Panc1 (cell line): Measurements from ENCODE around the gene APMAP.

ENCODE experiments used
- POLR2AphosphoS5 ChIP-seq: IDR thresholded peaks from 2 replicates; pipeline ENCODE4 v1.6.1; 2012; ENCODE audit warnings: mild to moderate bottlenecking, low read depth, low read length, moderate library complexity
- SIN3A ChIP-seq: IDR thresholded peaks from 2 replicates; pipeline ENCODE4 v1.6.1; 2012; ENCODE audit warnings: low read depth, mild to moderate bottlenecking, low read length, moderate library complexity, borderline replicate concordance; ENCODE audit not compliant: insufficient read depth
- TCF7L2 ChIP-seq: IDR thresholded peaks from 2 replicates; pipeline ENCODE4 v1.6.1; 2011; ENCODE audit warnings: mild to moderate bottlenecking, low read depth, low read length, inconsistent platforms
- TF ChIP-seq, protein P1 (sequence below): fragments of 450-650 bp; IDR thresholded peaks from 2 replicates; pipeline ENCODE4 v1.5.1; 2017; ENCODE audit warnings: mild to moderate bottlenecking
- TF ChIP-seq, protein P2 (sequence below), 2 experiments: IDR thresholded peaks; 2 replicates each; pipeline ENCODE4 v1.6.1; 2011 to 2012; ENCODE audit warnings: low read depth in 2 of 2, control low read depth in 1 of 2, low read length in 1 of 2, mild to moderate bottlenecking in 1 of 2, moderate library complexity in 1 of 2; ENCODE audit not compliant: insufficient read depth in 1 of 2

DNA sequence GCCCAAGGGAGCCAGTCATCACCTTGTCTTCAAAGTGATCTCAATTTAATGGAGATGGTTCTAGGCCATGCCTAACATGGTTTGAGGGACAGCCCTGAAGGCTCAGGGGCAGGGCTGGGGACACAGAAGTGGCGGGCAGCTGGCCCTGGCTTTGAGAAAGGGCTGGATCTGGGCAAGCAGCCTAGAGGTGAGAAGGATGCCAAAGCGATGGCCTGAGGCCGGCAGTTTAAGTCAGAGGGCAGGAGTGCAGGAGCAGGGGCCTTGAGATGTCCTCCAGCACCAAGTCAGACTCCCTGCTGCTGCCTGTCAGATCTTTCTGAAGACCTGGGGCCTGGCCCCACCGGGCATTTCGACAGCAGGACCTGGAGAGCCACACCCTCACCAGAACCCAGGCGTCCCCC, 28.4 kb upstream of the APMAP start:
- TF ChIP-seq POLR2AphosphoS5: no peak
- TF ChIP-seq, protein P1, sequence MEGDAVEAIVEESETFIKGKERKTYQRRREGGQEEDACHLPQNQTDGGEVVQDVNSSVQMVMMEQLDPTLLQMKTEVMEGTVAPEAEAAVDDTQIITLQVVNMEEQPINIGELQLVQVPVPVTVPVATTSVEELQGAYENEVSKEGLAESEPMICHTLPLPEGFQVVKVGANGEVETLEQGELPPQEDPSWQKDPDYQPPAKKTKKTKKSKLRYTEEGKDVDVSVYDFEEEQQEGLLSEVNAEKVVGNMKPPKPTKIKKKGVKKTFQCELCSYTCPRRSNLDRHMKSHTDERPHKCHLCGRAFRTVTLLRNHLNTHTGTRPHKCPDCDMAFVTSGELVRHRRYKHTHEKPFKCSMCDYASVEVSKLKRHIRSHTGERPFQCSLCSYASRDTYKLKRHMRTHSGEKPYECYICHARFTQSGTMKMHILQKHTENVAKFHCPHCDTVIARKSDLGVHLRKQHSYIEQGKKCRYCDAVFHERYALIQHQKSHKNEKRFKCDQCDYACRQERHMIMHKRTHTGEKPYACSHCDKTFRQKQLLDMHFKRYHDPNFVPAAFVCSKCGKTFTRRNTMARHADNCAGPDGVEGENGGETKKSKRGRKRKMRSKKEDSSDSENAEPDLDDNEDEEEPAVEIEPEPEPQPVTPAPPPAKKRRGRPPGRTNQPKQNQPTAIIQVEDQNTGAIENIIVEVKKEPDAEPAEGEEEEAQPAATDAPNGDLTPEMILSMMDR: no peak
- TF ChIP-seq, protein P2, sequence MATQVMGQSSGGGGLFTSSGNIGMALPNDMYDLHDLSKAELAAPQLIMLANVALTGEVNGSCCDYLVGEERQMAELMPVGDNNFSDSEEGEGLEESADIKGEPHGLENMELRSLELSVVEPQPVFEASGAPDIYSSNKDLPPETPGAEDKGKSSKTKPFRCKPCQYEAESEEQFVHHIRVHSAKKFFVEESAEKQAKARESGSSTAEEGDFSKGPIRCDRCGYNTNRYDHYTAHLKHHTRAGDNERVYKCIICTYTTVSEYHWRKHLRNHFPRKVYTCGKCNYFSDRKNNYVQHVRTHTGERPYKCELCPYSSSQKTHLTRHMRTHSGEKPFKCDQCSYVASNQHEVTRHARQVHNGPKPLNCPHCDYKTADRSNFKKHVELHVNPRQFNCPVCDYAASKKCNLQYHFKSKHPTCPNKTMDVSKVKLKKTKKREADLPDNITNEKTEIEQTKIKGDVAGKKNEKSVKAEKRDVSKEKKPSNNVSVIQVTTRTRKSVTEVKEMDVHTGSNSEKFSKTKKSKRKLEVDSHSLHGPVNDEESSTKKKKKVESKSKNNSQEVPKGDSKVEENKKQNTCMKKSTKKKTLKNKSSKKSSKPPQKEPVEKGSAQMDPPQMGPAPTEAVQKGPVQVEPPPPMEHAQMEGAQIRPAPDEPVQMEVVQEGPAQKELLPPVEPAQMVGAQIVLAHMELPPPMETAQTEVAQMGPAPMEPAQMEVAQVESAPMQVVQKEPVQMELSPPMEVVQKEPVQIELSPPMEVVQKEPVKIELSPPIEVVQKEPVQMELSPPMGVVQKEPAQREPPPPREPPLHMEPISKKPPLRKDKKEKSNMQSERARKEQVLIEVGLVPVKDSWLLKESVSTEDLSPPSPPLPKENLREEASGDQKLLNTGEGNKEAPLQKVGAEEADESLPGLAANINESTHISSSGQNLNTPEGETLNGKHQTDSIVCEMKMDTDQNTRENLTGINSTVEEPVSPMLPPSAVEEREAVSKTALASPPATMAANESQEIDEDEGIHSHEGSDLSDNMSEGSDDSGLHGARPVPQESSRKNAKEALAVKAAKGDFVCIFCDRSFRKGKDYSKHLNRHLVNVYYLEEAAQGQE (IDR thresholded peaks at IDR 0.05; ENCODE audit: insufficient read depth in 1 of 2, low read depth in 2 of 2, low read length in 1 of 2): no peak
- no peak for TF ChIP-seq SIN3A
- TF ChIP-seq TCF7L2: no peak
